GM12878 (cell line): ENCODE data around the gene GRK5. TPM values are rescaled to one million over a fixed set of nuclear protein-coding genes. Genes with fewer than 3 reads are reported as not detected.

Source experiments
- ATAC-seq: fragments of 200-7000 bp; cut with Tn5 transposase; 3 replicates; pipeline ENCODE4 v1.9.1; 2020; ENCODE audit warnings: mild to moderate bottlenecking, moderate library complexity
- BruUV-seq: library from RNA; stranded (reverse); fragments of 400-500 nt; replicated peaks from 2 replicates; lab custom pipeline; 2021; lab: Mats Ljungman, UMichigan
- CTCF ChIA-PET: fragments of 300-600 bp; sonication (Branson Sonifier 250); formaldehyde crosslinking; extraction: SDS; loops from one replicate; lab custom pipeline; 2021; ENCODE audit warnings: inconsistent platforms; lab: Yijun Ruan, JAX
- POLR2A ChIA-PET: fragments of 350-600 bp; formaldehyde crosslinking; extraction: SDS; loops from one replicate; lab custom pipeline; 2021; ENCODE audit warnings: inconsistent platforms; lab: Charles Lee
- RAD21 ChIA-PET: fragments of 300-600 bp; sonication (Branson Sonifier 250); formaldehyde crosslinking; loops from one replicate; lab custom pipeline; 2023; ENCODE audit warnings: antibody characterized with exemption; ENCODE audit not compliant: unreplicated experiment; lab: Charles Lee
- SMC1A ChIA-PET: fragments of 300-600 bp; sonication (Branson Sonifier 250); formaldehyde crosslinking; loops from one replicate; lab custom pipeline; 2023; ENCODE audit not compliant: unreplicated experiment, uncharacterized antibody; lab: Charles Lee
- DNase-seq: peaks from one replicate; pipeline ENCODE4 v3.0.0-alpha.2; 2011; ENCODE audit warnings: low read depth, low spot score
- FAIRE-seq: peaks from 3 replicates; lab custom pipeline; 2011; peaks lifted over from hg19 to GRCh38; lab: Jason Lieb, UNC
- H2AFZ ChIP-seq: 2 replicates; pipeline ENCODE4 v1.6.0; 2011; ENCODE audit warnings: low read depth, low read length, control low read depth; ENCODE audit not compliant: control insufficient read depth
- H3K27ac ChIP-seq: 2 replicates; pipeline ENCODE4 v1.5.1; 2011; ENCODE audit warnings: control low read depth; ENCODE audit not compliant: control insufficient read depth, insufficient read depth
- H3K27me3 ChIP-seq, 2 experiments: replicated peaks in 1 of 2; 2 replicates each; pipeline versions ENCODE4 v1.6.0 to v1.6.1; 2011; ENCODE audit warnings: low read length in 1 of 2; ENCODE audit not compliant: control insufficient read depth in 2 of 2, insufficient read depth in 2 of 2
- H3K36me3 ChIP-seq, 2 experiments: 2 replicates each; pipeline ENCODE4 v1.5.1; 2011; ENCODE audit warnings: low read length in 1 of 2; ENCODE audit not compliant: control insufficient read depth in 2 of 2, insufficient read depth in 2 of 2
- H3K4me1 ChIP-seq: 2 replicates; pipeline ENCODE4 v1.6.1; 2011; ENCODE audit warnings: mild to moderate bottlenecking, low read length, moderate library complexity, mixed read lengths; ENCODE audit not compliant: control insufficient read depth, insufficient read depth
- H3K4me2 ChIP-seq: 2 replicates; pipeline ENCODE4 v1.6.0; 2011; ENCODE audit warnings: control low read depth; ENCODE audit not compliant: control insufficient read depth, insufficient read depth
- H3K4me3 ChIP-seq: fragments of 200-600 bp; sonication (generic); 2 replicates; pipeline ENCODE4 v1.5.1; 2016
- H3K79me2 ChIP-seq: 2 replicates; pipeline ENCODE4 v1.6.0; 2011; ENCODE audit warnings: low read length; ENCODE audit not compliant: control insufficient read depth, insufficient read depth
- H3K9ac ChIP-seq: 2 replicates; pipeline ENCODE4 v1.8.0; 2011; ENCODE audit warnings: low read length, control low read depth, mixed read lengths; ENCODE audit not compliant: control insufficient read depth, insufficient read depth
- H3K9me3 ChIP-seq: replicated peaks from 3 replicates; pipeline ENCODE4 v1.5.1; 2011; ENCODE audit warnings: mild to moderate bottlenecking, low read length; ENCODE audit not compliant: control insufficient read depth, insufficient read depth
- H4K20me1 ChIP-seq: 2 replicates; pipeline ENCODE4 v1.6.0; 2011; ENCODE audit not compliant: control insufficient read depth, insufficient read depth
- ATF3 ChIP-seq: IDR thresholded peaks from 2 replicates; pipeline ENCODE4 v1.6.1; 2011; ENCODE audit warnings: low read depth, mild to moderate bottlenecking, low read length, moderate library complexity, borderline replicate concordance; ENCODE audit errors: extremely low read depth
- BCL11A ChIP-seq: IDR thresholded peaks from 2 replicates; pipeline ENCODE4 v1.6.1; 2011; ENCODE audit warnings: low read depth, low read length
- BMI1 ChIP-seq: fragments of 450-650 bp; IDR thresholded peaks from 2 replicates; pipeline ENCODE4 v1.6.1; 2016; ENCODE audit warnings: mild to moderate bottlenecking, moderate library complexity, borderline replicate concordance
- E2F4 ChIP-seq: IDR thresholded peaks from 2 replicates; pipeline ENCODE4 v1.6.1; 2012; ENCODE audit warnings: low read depth, low read length, improper control_type of control experiment
- EGR1 ChIP-seq, 2 experiments: IDR thresholded peaks; 1 replicate in 1 of 2; 2 replicates in 1 of 2; pipeline ENCODE4 v1.6.1; 2011 to 2012; ENCODE audit warnings: low read depth in 2 of 2, low read length in 2 of 2, borderline replicate concordance in 1 of 2, mild to moderate bottlenecking in 1 of 2, moderate library complexity in 1 of 2
- FOXK2 ChIP-seq: fragments of 450-650 bp; IDR thresholded peaks from 2 replicates; pipeline ENCODE4 v1.6.1; 2017; ENCODE audit warnings: mild to moderate bottlenecking, moderate library complexity
- GATAD2B ChIP-seq: fragments of 450-650 bp; conservative IDR thresholded peaks from 2 replicates; pipeline ENCODE4 v1.6.1; 2017; ENCODE audit warnings: low read depth, mild to moderate bottlenecking, moderate library complexity
- KAT2A ChIP-seq: conservative IDR thresholded peaks from 2 replicates; pipeline ENCODE4 v1.6.1; 2011; ENCODE audit warnings: low read depth, low read length; ENCODE audit not compliant: control insufficient read depth
- MTA2 ChIP-seq: fragments of 450-650 bp; IDR thresholded peaks from 2 replicates; pipeline ENCODE4 v1.6.1; 2016; ENCODE audit warnings: low read depth, mild to moderate bottlenecking, moderate library complexity
- TAF1 ChIP-seq: IDR thresholded peaks from 2 replicates; pipeline ENCODE4 v1.6.1; 2011; ENCODE audit warnings: mild to moderate bottlenecking, low read depth, low read length, borderline replicate concordance
- WGBS: methylation state at CpG from one replicate; pipeline ENCODE4 v1.1.6; 2016; ENCODE audit warnings: low lambda C conversion rate; ENCODE audit not compliant: insufficient replicate concordance, insufficient coverage; ENCODE audit errors: missing lambda C conversion rate; 5-methylcytosine and 5-hydroxymethylcytosine counted together
- in situ Hi-C: fragments of 300-500 bp; cut with MboI; formaldehyde crosslinking; loops from 9 replicates; pipeline ENCODE4 v1.14.3; 2018; ENCODE audit warnings: mixed read lengths
- intact Hi-C: fragments of 100-400 bp; cut with micrococcal nuclease; formaldehyde crosslinking; loops from one replicate; pipeline ENCODE4 v1.14.2; 2022; ENCODE audit not compliant: unreplicated experiment
- polyA plus RNA-seq, 11 experiments: library from polyadenylated mRNA; depleted of rRNA in 4 of 11; unstranded in 6 of 11; stranded (reverse) in 5 of 11; fragments of >200 nt; fragmentation: Nextera tagmentation in 4 of 11; fragmentation: Illumina TruSeq in 1 of 11; extraction: Ambion mirVana in 4 of 11; extraction: Trizol in 1 of 11; gene quantifications; 1 replicate in 1 of 11; 2 replicates in 10 of 11; pipeline versions ENCODE4 v1.2.1 to v1.2.3, GENCODE V29; 2011 to 2016; ENCODE audit warnings: inconsistent platforms in 2 of 11, missing spikeins in 2 of 11, low read depth in 1 of 11
- total RNA-seq, 4 experiments: library from RNA; depleted of rRNA in 3 of 4; stranded (reverse); fragments of >200 nt in 3 of 4; fragmentation: Illumina TruSeq in 1 of 4; extraction: Trizol in 1 of 4; gene quantifications; 2 replicates each; pipeline versions ENCODE4 v1.2.1 to v1.2.3, GENCODE V29; 2013 to 2021

GRK5 gene
- total and polyA plus RNA-seq, 10 of the 15 experiments (the other 5 are each of a cell fraction or from before 2014, with no cell fraction given), result 0.11 to 22.1 (median 10.0) TPM

GRCh38 chr10:119272736-119273135, 65.4 kb downstream of the GRK5 start:
- intact Hi-C loops, result no loop called here
- H3K9ac ChIP-seq, result no peak overlapping the region
- no TSS peak for BruUV-seq
- no peak overlapping the region for H2AFZ ChIP-seq
- no peaks in the 10 kb centered on the region for H3K27me3 ChIP-seq
- H3K9me3 ChIP-seq, result no peaks in the 10 kb centered on the region
- H3K4me2 ChIP-seq, result no peak overlapping the region
- in situ Hi-C loops, result no loop called here
- SMC1A ChIA-PET, result interaction anchor here (1.5 to 2.1 kb wide), 2 partner anchors 11 to 34 kb away, joined by 4 to 10 read pairs; no protein-coding TSS in a partner anchor
- H3K79me2 ChIP-seq, result peaks cover 12% of the 10 kb centered on the region
- CTCF ChIA-PET, result interaction anchor here (0.9 to 1.5 kb wide), 2 partner anchors 63 to 83 kb away, joined by 3 to 6 read pairs; no protein-coding TSS in a partner anchor
- no peak for ATAC-seq
- POLR2A ChIA-PET, result no interaction called here
- H3K4me3 ChIP-seq, result no peak overlapping the region
- no peaks in the 10 kb centered on the region for H4K20me1 ChIP-seq
- no peak for TF ChIP-seq TAF1
- TF ChIP-seq MTA2, result no peak
- TF ChIP-seq EGR1 (IDR thresholded peaks at IDR 0.05; ENCODE audit: borderline replicate concordance in 1 of 2, low read depth in 2 of 2, low read length in 2 of 2), result no peak
- TF ChIP-seq KAT2A, result no peak
- TF ChIP-seq BMI1, result no peak
- TF ChIP-seq E2F4, result no peak
- TF ChIP-seq ATF3, result no peak
- TF ChIP-seq FOXK2, result no peak
- no peak for TF ChIP-seq GATAD2B
- TF ChIP-seq BCL11A, result no peak
- TF ChIP-seq, all 136 proteins: peak for 0
- Histone ChIP-seq H3K36me3 (no peaks in the 10 kb centered on the region), H3K27ac (no peak overlapping the region), H3K4me1 (peaks cover 47% of the 10 kb centered on the region)
- DNase-seq (no peak), FAIRE-seq (no peak)
- RAD21 ChIA-PET, result interaction anchor here (2.0 kb wide), 1 partner anchor 12 kb away, joined by 5 read pairs; no protein-coding TSS in a partner anchor
- over 99% methylated on average over 9 of the region's 9 CpGs for WGBS
